ENCODE data around the gene WTAP.

WTAP gene

DNA sequence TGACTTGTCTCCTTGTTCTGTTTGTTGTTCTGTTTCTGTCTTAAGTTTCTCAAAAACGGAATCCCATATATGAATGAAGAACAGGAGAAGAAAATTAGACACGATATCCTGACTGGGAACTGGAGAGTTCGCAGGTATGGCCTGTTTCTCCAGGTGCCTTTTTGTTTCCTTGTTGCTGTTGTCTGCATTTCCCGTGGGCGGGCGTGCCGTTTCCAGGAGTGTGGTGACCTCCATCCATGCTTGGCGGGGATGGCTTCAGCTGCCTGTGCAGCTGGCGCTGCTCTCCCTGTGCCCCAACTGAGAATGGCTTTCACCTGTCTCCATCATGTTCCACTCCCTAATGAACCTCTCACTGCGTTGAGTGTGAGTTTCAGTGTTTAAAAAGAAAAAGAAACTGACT, 77.2 kb downstream of the WTAP start:
- H3K9me3 ChIP-seq (ENCODE audit: control insufficient read depth, low read length), result no peaks in the 10 kb centered on the region
- no peak overlapping the region for H3K4me3 ChIP-seq (ENCODE audit: low read depth, low read length)
- H3K4me2 ChIP-seq (ENCODE audit: low read length), result no peak overlapping the region
- no peaks in the 10 kb centered on the region for H3K79me2 ChIP-seq
- H3K9ac ChIP-seq, result no peak overlapping the region
- H3K27ac ChIP-seq, result no peak overlapping the region
- H2AFZ ChIP-seq, result no peak overlapping the region
- no peaks in the 10 kb centered on the region for H3K4me1 ChIP-seq
- no peaks in the 10 kb centered on the region for H3K36me3 ChIP-seq (ENCODE audit: control insufficient read depth, insufficient read depth, low read length)
- no peaks in the 10 kb centered on the region for H3K27me3 ChIP-seq (ENCODE audit: control insufficient read depth, insufficient read depth, low read length)
- TF ChIP-seq, protein P1, sequence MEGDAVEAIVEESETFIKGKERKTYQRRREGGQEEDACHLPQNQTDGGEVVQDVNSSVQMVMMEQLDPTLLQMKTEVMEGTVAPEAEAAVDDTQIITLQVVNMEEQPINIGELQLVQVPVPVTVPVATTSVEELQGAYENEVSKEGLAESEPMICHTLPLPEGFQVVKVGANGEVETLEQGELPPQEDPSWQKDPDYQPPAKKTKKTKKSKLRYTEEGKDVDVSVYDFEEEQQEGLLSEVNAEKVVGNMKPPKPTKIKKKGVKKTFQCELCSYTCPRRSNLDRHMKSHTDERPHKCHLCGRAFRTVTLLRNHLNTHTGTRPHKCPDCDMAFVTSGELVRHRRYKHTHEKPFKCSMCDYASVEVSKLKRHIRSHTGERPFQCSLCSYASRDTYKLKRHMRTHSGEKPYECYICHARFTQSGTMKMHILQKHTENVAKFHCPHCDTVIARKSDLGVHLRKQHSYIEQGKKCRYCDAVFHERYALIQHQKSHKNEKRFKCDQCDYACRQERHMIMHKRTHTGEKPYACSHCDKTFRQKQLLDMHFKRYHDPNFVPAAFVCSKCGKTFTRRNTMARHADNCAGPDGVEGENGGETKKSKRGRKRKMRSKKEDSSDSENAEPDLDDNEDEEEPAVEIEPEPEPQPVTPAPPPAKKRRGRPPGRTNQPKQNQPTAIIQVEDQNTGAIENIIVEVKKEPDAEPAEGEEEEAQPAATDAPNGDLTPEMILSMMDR (IDR thresholded peaks at IDR 0.05), result no peak

DNA sequence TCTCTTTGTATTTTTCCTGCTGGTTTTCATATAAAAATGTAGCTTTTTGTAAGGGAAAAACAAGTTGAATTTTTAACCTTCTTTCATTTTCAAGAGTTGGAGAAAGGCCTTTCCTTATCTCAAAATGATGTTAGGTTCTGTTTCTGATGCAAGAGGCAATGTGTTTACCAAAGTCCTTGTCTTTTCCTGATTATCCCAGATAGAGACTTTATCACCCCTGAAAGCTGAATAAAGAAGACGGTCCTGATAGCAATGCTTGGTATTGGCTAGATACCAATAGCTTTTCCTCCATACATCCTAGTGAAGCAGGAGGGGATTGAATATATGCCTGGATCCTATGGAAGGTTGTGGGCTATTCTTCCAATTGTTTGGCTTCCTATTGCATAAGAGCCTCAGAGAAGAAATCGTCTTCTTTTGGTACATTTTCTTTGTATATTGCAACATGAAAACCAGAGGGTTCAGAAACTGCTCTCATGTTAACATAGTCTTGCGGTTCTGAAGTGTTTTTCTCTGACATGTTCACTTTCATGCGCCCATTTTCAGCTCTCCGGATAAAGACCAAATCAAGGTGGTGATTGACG, 78.2 kb downstream of the WTAP start:
- no peak overlapping the region for H3K4me2 ChIP-seq (ENCODE audit: low read length)
- no peaks in the 10 kb centered on the region for H3K36me3 ChIP-seq (ENCODE audit: control insufficient read depth, insufficient read depth, low read length)
- no peak overlapping the region for H3K9ac ChIP-seq
- no peaks in the 10 kb centered on the region for H3K9me3 ChIP-seq (ENCODE audit: control insufficient read depth, low read length)
- H3K4me1 ChIP-seq, result no peaks in the 10 kb centered on the region
- no peak overlapping the region for H3K4me3 ChIP-seq (ENCODE audit: low read depth, low read length)
- no peaks in the 10 kb centered on the region for H3K27me3 ChIP-seq (ENCODE audit: control insufficient read depth, insufficient read depth, low read length)
- TF ChIP-seq, protein P1 (IDR thresholded peaks at IDR 0.05), result no peak
- H3K27ac ChIP-seq, result no peak overlapping the region
- no peaks in the 10 kb centered on the region for H3K79me2 ChIP-seq
- no peak overlapping the region for H2AFZ ChIP-seq

Measured in parathyroid adenoma (tissue), 2 donors.